ENCODE results near the gene PAIP2.
"Not testable (repeated sequence)": the region's sequence is repeated elsewhere in the genome, so short reads cannot be mapped to it uniquely, and the experiment has no call there.

The PAIP2 gene

DNA sequence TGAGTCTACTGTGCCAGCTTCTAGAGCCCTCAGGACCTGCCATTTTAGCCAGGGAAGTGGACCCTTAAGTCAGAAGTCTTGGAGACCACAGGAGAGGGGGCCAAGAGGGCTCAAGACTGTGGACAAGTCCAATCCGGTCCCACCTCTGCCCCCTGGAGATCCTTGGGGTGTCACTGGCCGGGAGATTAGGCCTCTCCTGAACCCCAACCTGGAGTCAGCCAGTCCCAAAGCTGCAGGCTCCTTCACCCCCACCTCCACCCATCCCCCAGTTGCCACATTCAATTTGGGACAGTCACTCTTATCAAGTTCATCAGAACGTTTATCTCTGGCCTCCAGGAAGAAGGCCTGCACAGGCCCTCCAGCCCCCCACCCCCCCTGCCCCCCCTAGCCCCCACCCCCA, 41.2 kb downstream of the PAIP2 start:
- H3K4me1 ChIP-seq (ENCODE audit: insufficient read depth, low read length): peaks cover under 1% of the 10 kb centered on the region; the same call in 1 of the 2 replicates
- no peak overlapping the region for H3K4me3 ChIP-seq (ENCODE audit: low read length)
- no peak overlapping the region for H3K27ac ChIP-seq (ENCODE audit: low read length)

DNA sequence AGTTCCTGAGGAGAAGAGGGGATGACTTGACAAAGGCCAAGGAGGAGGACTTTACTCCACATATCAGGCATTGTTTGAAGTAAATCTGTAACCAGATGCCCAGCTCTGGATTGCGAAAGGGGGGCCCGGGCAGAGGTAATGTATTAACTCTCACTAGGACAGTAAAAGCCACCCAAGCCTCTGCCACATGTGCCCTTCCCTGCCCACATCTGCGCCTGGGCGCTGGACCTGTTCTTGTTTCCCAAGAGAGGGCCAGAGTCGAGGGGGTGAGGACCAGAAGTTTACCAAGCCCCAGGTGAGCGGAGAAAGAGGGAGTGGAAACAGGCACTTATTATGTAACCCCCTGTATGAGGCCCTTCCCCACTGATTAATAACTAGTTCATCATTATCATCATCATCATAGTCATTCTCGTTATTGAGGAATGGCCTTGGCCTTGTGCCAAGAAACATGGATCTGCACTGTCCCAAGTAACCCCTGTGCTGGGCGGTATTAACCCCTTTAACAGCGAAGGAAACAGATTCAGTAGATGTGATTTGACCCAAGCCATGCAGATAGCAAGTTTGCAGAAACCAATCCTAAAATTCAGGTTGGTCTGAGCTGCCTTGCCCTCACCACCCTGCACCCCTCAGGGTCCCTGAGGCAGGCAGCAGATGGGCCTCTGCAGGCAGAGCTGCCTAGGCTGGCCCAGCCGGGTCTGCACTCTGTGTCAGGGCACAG, 41.8 kb downstream of the PAIP2 start, which contains the start of gene SLC23A1:
SLC23A1 (minus strand) TSS at position 23 of the 718 bp plus-strand sequence. CDS start 44 bp downstream, outside the sequence.
- Histone ChIP-seq H3K36me3 (ENCODE audit: insufficient read depth, low read depth, low read length) (no peaks in the 10 kb centered on the region), H3K4me1 (ENCODE audit: insufficient read depth, low read length) (peaks cover 7% of the 10 kb centered on the region; the same call in 1 of the 2 replicates), H3K27me3 (ENCODE audit: insufficient read depth, low read length) (no peaks in the 10 kb centered on the region), H3K9me3 (ENCODE audit: insufficient read depth, low read depth, low read length) (no peaks in the 10 kb centered on the region), H3K27ac (ENCODE audit: low read length) (no peak within 1 kb of the TSS), H3K4me3 (ENCODE audit: low read length) (no peak within 1 kb of the TSS), H3K9ac (ENCODE audit: low read depth, low read length) (no peak within 1 kb of the TSS)

More for the DNA sequence above, 41.2 kb downstream of the PAIP2 start:
- Histone ChIP-seq H3K36me3 (ENCODE audit: insufficient read depth, low read depth, low read length) (no peaks in the 10 kb centered on the region), H3K27me3 (ENCODE audit: insufficient read depth, low read length) (no peaks in the 10 kb centered on the region), H3K9me3 (ENCODE audit: insufficient read depth, low read depth, low read length) (no peaks in the 10 kb centered on the region), H3K9ac (ENCODE audit: low read depth, low read length) (no peak overlapping the region)

GRCh38 chr5:139383993-139384590, 42.4 kb downstream of the PAIP2 start:
- H3K9me3 ChIP-seq (ENCODE audit: insufficient read depth, low read depth, low read length): no peaks in the 10 kb centered on the region
- H3K4me1 ChIP-seq (ENCODE audit: insufficient read depth, low read length): peaks cover 8% of the 10 kb centered on the region; the same call in 1 of the 2 replicates
- H3K36me3 ChIP-seq (ENCODE audit: insufficient read depth, low read depth, low read length): no peaks in the 10 kb centered on the region
- no peak overlapping the region for H3K4me3 ChIP-seq (ENCODE audit: low read length)
- H3K27me3 ChIP-seq (ENCODE audit: insufficient read depth, low read length): no peaks in the 10 kb centered on the region
- no peak overlapping the region for H3K27ac ChIP-seq (ENCODE audit: low read length)
- no peak overlapping the region for H3K9ac ChIP-seq (ENCODE audit: low read depth, low read length)

DNA sequence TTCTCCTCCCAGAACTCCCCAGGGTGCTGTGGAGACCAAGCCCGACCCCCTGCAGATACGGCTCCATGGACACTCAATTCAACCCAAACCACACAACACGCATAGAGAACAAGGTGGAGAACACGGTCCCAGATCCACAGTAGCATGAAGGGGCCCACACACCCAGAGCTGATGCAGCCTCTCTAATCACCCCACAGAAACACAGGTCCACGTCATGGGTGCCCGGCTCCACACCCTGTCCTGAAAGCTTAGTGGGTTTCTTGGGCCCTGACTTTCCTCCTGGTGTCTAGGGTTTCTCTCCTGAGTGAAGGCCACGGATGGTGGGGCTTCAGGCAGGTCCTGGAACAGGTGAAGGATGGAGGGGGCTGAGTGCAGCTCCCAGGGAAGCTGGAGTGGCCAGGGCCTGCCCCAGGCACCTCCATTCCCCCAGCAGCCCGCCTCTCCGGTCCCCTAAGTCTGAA, 43.0 kb downstream of the PAIP2 start:
- no peak overlapping the region for H3K27ac ChIP-seq (ENCODE audit: low read length)
- H3K4me1 ChIP-seq (ENCODE audit: insufficient read depth, low read length): peaks cover 8% of the 10 kb centered on the region; the same call in 1 of the 2 replicates
- H3K9ac ChIP-seq (ENCODE audit: low read depth, low read length): no peak overlapping the region

GRCh38 chr5:139385061-139386049, 43.7 kb downstream of the PAIP2 start:
- H3K4me3 ChIP-seq (ENCODE audit: low read length): no peak overlapping the region
- peaks cover 8% of the 10 kb centered on the region; the same call in 1 of the 2 replicates for H3K4me1 ChIP-seq (ENCODE audit: insufficient read depth, low read length)
- H3K27me3 ChIP-seq (ENCODE audit: insufficient read depth, low read length): no peaks in the 10 kb centered on the region
- H3K27ac ChIP-seq (ENCODE audit: low read length): no peak overlapping the region
- H3K36me3 ChIP-seq (ENCODE audit: insufficient read depth, low read depth, low read length): no peaks in the 10 kb centered on the region
- no peaks in the 10 kb centered on the region for H3K9me3 ChIP-seq (ENCODE audit: insufficient read depth, low read depth, low read length)
- H3K9ac ChIP-seq (ENCODE audit: low read depth, low read length): no peak overlapping the region

More for the DNA sequence above, 43.0 kb downstream of the PAIP2 start:
- H3K27me3 ChIP-seq (ENCODE audit: insufficient read depth, low read length): no peaks in the 10 kb centered on the region
- no peak overlapping the region for H3K4me3 ChIP-seq (ENCODE audit: low read length)
- no peaks in the 10 kb centered on the region for H3K9me3 ChIP-seq (ENCODE audit: insufficient read depth, low read depth, low read length)
- H3K36me3 ChIP-seq (ENCODE audit: insufficient read depth, low read depth, low read length): no peaks in the 10 kb centered on the region

GRCh38 chr5:139386050-139386438, 44.4 kb downstream of the PAIP2 start:
- no peaks in the 10 kb centered on the region for H3K36me3 ChIP-seq (ENCODE audit: insufficient read depth, low read depth, low read length)
- peaks cover 3% of the 10 kb centered on the region; the same call in 1 of the 2 replicates for H3K27me3 ChIP-seq (ENCODE audit: insufficient read depth, low read length)
- H3K4me3 ChIP-seq (ENCODE audit: low read length): no peak overlapping the region
- no peak overlapping the region for H3K9ac ChIP-seq (ENCODE audit: low read depth, low read length)
- peaks cover 8% of the 10 kb centered on the region; the same call in 1 of the 2 replicates for H3K4me1 ChIP-seq (ENCODE audit: insufficient read depth, low read length)
- H3K9me3 ChIP-seq (ENCODE audit: insufficient read depth, low read depth, low read length): no peaks in the 10 kb centered on the region
- H3K27ac ChIP-seq (ENCODE audit: low read length): no peak overlapping the region

DNA sequence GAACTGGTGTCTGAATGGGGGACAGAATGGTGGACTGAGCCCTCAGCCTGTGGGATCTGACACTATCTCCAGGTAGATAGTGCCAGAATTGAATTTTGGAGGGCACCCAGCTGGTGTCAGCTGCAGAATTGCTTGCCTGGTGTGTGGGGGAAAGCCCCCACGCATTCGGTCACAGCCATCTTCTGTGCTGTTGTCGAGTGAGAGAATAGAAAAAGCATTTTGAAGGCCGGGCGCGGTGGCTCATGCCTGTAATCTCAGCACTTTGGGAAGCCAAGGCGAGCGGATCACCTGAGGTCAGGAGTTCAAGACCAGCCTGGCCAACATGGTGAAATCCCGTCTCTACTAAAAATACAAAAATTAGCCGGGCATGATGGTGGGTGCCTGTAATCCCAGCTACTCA, 45.3 kb downstream of the PAIP2 start:
- not testable (repeated sequence) for H3K4me3 ChIP-seq (ENCODE audit: low read length); H3K4me1 ChIP-seq (ENCODE audit: insufficient read depth, low read length); H3K27ac ChIP-seq (ENCODE audit: low read length)

DNA sequence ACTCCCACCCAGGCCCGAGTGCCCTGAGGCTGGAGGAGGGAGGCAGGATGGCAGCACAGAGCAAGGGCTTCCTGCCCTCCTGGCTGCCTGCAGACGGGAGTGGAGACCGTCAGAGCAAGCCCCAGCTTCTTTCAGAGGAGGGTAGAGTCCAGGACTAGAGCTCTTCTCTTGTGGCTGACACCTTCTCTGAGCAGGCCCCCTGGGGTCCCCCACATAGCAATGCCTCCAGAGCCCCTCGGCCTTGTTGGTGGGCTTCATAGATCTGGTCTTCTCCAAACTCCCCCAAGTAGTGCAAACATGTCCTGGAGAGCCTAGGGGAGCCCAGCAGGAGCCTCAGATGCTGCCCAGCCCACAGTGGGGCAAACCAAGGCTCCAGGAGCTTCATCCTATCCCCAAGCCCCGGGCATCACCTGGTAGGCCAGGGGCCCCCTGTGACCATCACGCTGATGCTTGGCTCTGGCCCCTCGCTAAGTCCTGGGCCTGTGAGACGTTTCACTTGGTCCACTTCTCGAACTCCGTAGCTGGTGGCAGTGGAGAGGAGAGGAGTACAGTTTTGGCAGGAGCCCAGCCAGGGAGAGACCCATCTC, 46.0 kb downstream of the PAIP2 start:
- H3K4me1 ChIP-seq (ENCODE audit: insufficient read depth, low read length): peaks cover 8% of the 10 kb centered on the region; the same call in 1 of the 2 replicates
- H3K9ac ChIP-seq (ENCODE audit: low read depth, low read length): peak overlapping the region; percentile 64; the same call in 1 of the 2 replicates
- no peak overlapping the region for H3K4me3 ChIP-seq (ENCODE audit: low read length)
- H3K27ac ChIP-seq (ENCODE audit: low read length): peak overlapping the region; percentile 8
- no peaks in the 10 kb centered on the region for H3K9me3 ChIP-seq (ENCODE audit: insufficient read depth, low read depth, low read length)
- H3K27me3 ChIP-seq (ENCODE audit: insufficient read depth, low read length): peaks cover 20% of the 10 kb centered on the region
- no peaks in the 10 kb centered on the region for H3K36me3 ChIP-seq (ENCODE audit: insufficient read depth, low read depth, low read length)

More for the DNA sequence above, 45.3 kb downstream of the PAIP2 start:
- not testable (repeated sequence) for H3K9me3 ChIP-seq (ENCODE audit: insufficient read depth, low read depth, low read length); H3K9ac ChIP-seq (ENCODE audit: low read depth, low read length); H3K36me3 ChIP-seq (ENCODE audit: insufficient read depth, low read depth, low read length)
- peaks cover 12% of the 10 kb centered on the region for H3K27me3 ChIP-seq (ENCODE audit: insufficient read depth, low read length)

DNA sequence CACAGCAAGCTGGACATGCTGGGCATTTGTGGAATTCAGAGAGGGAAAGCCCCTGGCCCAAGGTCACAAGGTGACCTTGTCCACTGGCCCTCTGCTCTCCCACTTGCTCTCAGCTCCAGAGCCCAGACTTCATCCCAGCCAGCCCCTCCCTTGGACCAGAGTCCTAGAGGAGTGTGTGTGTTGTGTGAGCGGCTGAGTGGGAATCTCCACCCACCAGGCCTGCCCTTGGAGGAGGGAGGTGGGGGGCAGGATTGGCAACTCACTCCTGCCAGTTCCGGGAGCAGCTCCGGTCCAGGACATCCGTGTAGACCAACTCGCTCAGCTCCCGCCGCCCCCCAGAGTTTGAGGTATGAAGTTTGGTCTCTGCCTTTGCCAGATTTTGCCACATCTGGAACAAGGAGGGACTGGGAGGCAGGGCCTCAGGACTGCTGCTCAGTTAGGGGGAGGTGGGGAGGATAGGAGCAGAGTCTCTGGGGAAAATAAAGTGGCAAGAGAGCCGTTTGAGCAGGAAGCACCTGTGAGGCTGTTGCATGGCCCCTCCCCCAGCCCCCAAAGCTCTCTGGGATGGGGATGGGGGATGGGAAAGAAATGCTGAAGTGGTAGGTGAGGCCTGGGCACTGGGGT, 46.7 kb downstream of the PAIP2 start:
- H3K27ac ChIP-seq (ENCODE audit: low read length): peak overlapping the region; percentile 8
- H3K27me3 ChIP-seq (ENCODE audit: insufficient read depth, low read length): peaks cover 26% of the 10 kb centered on the region
- peak overlapping the region; percentile 64; the same call in 1 of the 2 replicates for H3K9ac ChIP-seq (ENCODE audit: low read depth, low read length)
- peak overlapping the region; percentile 20; the same call in 1 of the 2 replicates for H3K4me3 ChIP-seq (ENCODE audit: low read length)
- H3K4me1 ChIP-seq (ENCODE audit: insufficient read depth, low read length): peaks cover 8% of the 10 kb centered on the region; the same call in 1 of the 2 replicates
- no peaks in the 10 kb centered on the region for H3K36me3 ChIP-seq (ENCODE audit: insufficient read depth, low read depth, low read length)
- no peaks in the 10 kb centered on the region for H3K9me3 ChIP-seq (ENCODE audit: insufficient read depth, low read depth, low read length)

DNA sequence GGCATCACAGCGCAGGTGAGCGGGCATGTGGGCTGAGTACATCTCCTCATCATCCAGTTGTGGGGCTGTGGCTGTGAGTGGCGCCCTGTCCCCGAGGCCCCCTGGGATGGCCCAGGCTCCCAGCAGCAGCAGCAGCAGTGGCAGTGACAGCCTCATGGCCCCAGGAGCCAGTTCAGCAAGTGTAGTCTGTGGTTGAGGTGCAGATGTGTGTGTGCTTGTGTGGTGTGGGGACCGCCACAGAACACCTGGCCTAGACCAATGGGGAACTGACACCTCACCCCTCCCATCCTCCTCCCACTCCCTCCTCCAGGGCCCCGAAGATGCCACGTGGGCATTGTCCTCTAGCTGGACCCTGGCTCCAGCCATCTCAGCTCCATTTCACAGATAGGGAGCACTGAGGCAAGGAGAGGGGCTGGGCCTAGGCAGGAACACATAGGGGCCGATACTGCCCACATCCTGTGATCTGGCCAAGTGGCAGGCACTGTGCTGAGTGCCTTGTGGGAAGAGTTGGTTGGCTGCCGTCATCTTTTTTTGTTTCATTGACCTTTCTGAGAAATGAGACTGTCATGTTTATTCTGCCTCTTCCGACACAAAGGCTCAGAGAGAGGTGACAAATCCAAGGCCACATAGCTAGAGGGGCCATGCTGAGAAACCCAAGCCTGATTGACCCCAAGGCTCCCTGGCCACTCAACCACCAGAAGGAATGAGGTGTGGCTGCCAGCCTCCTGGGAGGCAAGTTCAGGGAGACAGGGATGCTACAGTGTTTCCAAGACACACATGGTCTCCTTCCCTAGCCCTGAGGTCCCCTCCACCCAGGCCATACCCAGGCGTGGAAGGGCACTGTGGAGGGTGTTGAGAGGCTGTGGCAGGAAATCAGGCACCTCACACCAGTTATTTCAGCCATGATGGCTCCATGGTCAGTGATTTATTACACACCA, 48.3 kb downstream of the PAIP2 start, which contains the start of gene MZB1:
MZB1 (minus strand) TSS at position 213 of the 938 bp plus-strand sequence; CDS start at position 156, 57 bp downstream.
- Histone ChIP-seq H3K4me1 (ENCODE audit: insufficient read depth, low read length) (peaks cover 8% of the 10 kb centered on the region; the same call in 1 of the 2 replicates), H3K9me3 (ENCODE audit: insufficient read depth, low read depth, low read length) (no peaks in the 10 kb centered on the region), H3K27ac (ENCODE audit: low read length) (no peak within 1 kb of the TSS), H3K36me3 (ENCODE audit: insufficient read depth, low read depth, low read length) (no peaks in the 10 kb centered on the region), H3K4me3 (ENCODE audit: low read length) (no peak within 1 kb of the TSS), H3K27me3 (ENCODE audit: insufficient read depth, low read length) (peaks cover 42% of the 10 kb centered on the region), H3K9ac (ENCODE audit: low read depth, low read length) (no peak within 1 kb of the TSS)
